DOHH2 (cell line): ENCODE results near the gene FAM193A.
"Not testable (repeated sequence)": the region's sequence is repeated elsewhere in the genome, so short reads cannot be mapped to it uniquely, and the experiment has no call there.

Experiments
- H3F3A ChIP-seq: fragments of 200-600 bp; sonication (generic), shearing (Covaris generic); 2 replicates; pipeline ENCODE4 v1.6.0; 2016; ENCODE audit warnings: antibody characterized with exemption, mild to moderate bottlenecking; ENCODE audit not compliant: control insufficient read depth, insufficient read depth
- H3K27ac ChIP-seq: fragments of 200-600 bp; sonication (generic); 2 replicates; pipeline ENCODE4 v1.5.1; 2014; ENCODE audit warnings: low read depth, mild to moderate bottlenecking, low read length, moderate library complexity
- H3K27me3 ChIP-seq: fragments of 200-600 bp; sonication (generic); 2 replicates; pipeline ENCODE4 v1.6.1; 2014; ENCODE audit warnings: mild to moderate bottlenecking, low read length, mixed read lengths; ENCODE audit not compliant: control insufficient read depth
- H3K36me3 ChIP-seq: fragments of 200-600 bp; sonication (generic); 2 replicates; pipeline ENCODE4 v1.6.1; 2014; ENCODE audit warnings: mild to moderate bottlenecking, low read length, moderate library complexity, mixed read lengths; ENCODE audit not compliant: control insufficient read depth
- H3K4me1 ChIP-seq: fragments of 200-600 bp; sonication (generic); 2 replicates; pipeline ENCODE4 v1.6.1; 2014; ENCODE audit warnings: mild to moderate bottlenecking, low read length, mixed read lengths; ENCODE audit not compliant: control insufficient read depth
- H3K4me2 ChIP-seq: fragments of 200-600 bp; sonication (generic); 2 replicates; pipeline ENCODE4 v1.6.0; 2014; ENCODE audit warnings: mild to moderate bottlenecking, low read length, moderate library complexity
- H3K4me3 ChIP-seq: fragments of 200-600 bp; sonication (generic); 2 replicates; pipeline ENCODE4 v1.5.1; 2014; ENCODE audit warnings: mild to moderate bottlenecking, low read length, mixed read lengths
- H3K79me2 ChIP-seq: fragments of 200-600 bp; sonication (generic); 2 replicates; pipeline ENCODE4 v1.6.1; 2014; ENCODE audit warnings: mild to moderate bottlenecking, low read length, mixed read lengths; ENCODE audit not compliant: control insufficient read depth
- H3K9me2 ChIP-seq: fragments of 200-600 bp; sonication (generic); replicated peaks from 2 replicates; pipeline ENCODE4 v1.6.1; 2014; ENCODE audit warnings: mild to moderate bottlenecking, low read length, mixed read lengths; ENCODE audit not compliant: control insufficient read depth
- H3K9me3 ChIP-seq: fragments of 200-600 bp; sonication (generic); 2 replicates; pipeline ENCODE4 v1.6.1; 2014; ENCODE audit warnings: antibody characterized with exemption, low read length, mixed read lengths; ENCODE audit not compliant: control insufficient read depth, insufficient read depth
- H4K20me1 ChIP-seq: fragments of 200-600 bp; sonication (generic); 2 replicates; pipeline ENCODE4 v1.6.0; 2014; ENCODE audit warnings: low read depth, mild to moderate bottlenecking, antibody characterized with exemption, low read length, moderate library complexity; ENCODE audit not compliant: control insufficient read depth, insufficient read depth
- CTCF ChIP-seq: fragments of 200-600 bp; sonication (generic); IDR thresholded peaks from one replicate; pipeline ENCODE4 v1.5.1; 2014; ENCODE audit warnings: antibody characterized with exemption, mild to moderate bottlenecking, low read depth, low read length; ENCODE audit not compliant: poor library complexity, severe bottlenecking
- EZH2phosphoT487 ChIP-seq: fragments of 200-600 bp; sonication (generic); IDR thresholded peaks from 2 replicates; pipeline ENCODE4 v1.6.1; 2017; ENCODE audit warnings: borderline replicate concordance, mild to moderate bottlenecking, antibody characterized with exemption, low read length, moderate library complexity, mixed read lengths

Gene FAM193A

GRCh38 chr4:2771264-2771663 lies 234.8 kb downstream of the FAM193A start:
- Histone ChIP-seq H3K4me2 (no peak overlapping the region), H3K36me3 (no peaks in the 10 kb centered on the region), H3F3A (no peaks in the 10 kb centered on the region), H3K9me2 (no peaks in the 10 kb centered on the region), H3K4me1 (peaks cover 12% of the 10 kb centered on the region), H3K79me2 (no peaks in the 10 kb centered on the region), H3K27me3 (peaks cover 21% of the 10 kb centered on the region), H3K9me3 (no peaks in the 10 kb centered on the region), H4K20me1 (no peaks in the 10 kb centered on the region), H3K4me3 (no peak overlapping the region), H3K27ac (no peak overlapping the region)
- TF ChIP-seq EZH2phosphoT487 (no peak), CTCF (no peak)

DNA sequence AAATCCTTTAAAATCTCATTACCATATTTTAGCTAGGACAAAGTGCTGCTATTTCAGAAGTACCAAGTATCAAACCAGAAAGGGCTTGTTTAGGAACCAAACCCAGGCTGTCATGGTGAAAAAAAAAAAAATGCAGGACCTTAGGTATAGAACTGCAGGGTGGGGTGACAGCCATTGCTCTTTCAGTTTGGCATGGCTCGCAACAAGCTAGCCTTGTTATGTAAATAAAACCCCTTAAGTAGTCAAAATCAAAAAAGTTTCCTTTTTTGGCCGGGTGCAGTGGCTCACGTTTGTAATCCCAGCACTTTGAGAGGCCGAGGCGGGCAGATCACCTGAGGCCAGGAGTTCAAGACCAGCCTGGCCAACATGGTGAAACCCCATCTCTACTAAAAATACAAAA lies 244.2 kb downstream of the FAM193A start:
- H3K9me2 ChIP-seq, H3K4me2 ChIP-seq, H3K4me1 ChIP-seq, H3K79me2 ChIP-seq, H3F3A ChIP-seq, H3K27ac ChIP-seq, H3K4me3 ChIP-seq, H3K36me3 ChIP-seq, H3K9me3 ChIP-seq, H3K27me3 ChIP-seq, H4K20me1 ChIP-seq: not testable (repeated sequence)

- no peak overlapping the region for H3K27ac ChIP-seq
- H3K27me3 ChIP-seq = 0 out of 2 replicates have a peak, but pooled peaks cover 5% of the 10 kb centered on the region
- no peak overlapping the region for H3K4me3 ChIP-seq
- H3K9me2 ChIP-seq = no peaks in the 10 kb centered on the region
- no peaks in the 10 kb centered on the region for H3K36me3 ChIP-seq
- no peaks in the 10 kb centered on the region for H4K20me1 ChIP-seq
- no peaks in the 10 kb centered on the region for H3K79me2 ChIP-seq
- TF ChIP-seq EZH2phosphoT487 (no peak), CTCF (no peak)
- no peaks in the 10 kb centered on the region; the same call in 1 of the 2 replicates for H3F3A ChIP-seq
- peaks cover 21% of the 10 kb centered on the region for H3K4me1 ChIP-seq
- no peak overlapping the region for H3K4me2 ChIP-seq
- no peaks in the 10 kb centered on the region for H3K9me3 ChIP-seq
Observed at GRCh38 chr4:2781911-2782310, 245.5 kb downstream of the FAM193A start.
